Fibroblast of skin of abdomen (primary cell): ENCODE measurements around the gene LAMC3. TPM values are rescaled to one million over a fixed set of nuclear protein-coding genes. Genes with fewer than 3 reads are reported as not detected.

Experiments used
- DNase-seq: peaks from one replicate; pipeline ENCODE4 v3.0.0-alpha.2; 2013
- polyA plus RNA-seq, 2 experiments: library from polyadenylated mRNA; unstranded; fragments of 120-200 nt; gene quantifications; one replicate each; pipeline ENCODE4 v1.2.1, GENCODE V29; 2013; ENCODE audit not compliant: insufficient read length in 2 of 2

Gene LAMC3
- 0.46 TPM for polyA plus RNA-seq (2013, experiment 1 of 2; ENCODE audit: insufficient read length)
- polyA plus RNA-seq (2013, experiment 2 of 2; ENCODE audit: insufficient read length), result 0.83 TPM

DNA sequence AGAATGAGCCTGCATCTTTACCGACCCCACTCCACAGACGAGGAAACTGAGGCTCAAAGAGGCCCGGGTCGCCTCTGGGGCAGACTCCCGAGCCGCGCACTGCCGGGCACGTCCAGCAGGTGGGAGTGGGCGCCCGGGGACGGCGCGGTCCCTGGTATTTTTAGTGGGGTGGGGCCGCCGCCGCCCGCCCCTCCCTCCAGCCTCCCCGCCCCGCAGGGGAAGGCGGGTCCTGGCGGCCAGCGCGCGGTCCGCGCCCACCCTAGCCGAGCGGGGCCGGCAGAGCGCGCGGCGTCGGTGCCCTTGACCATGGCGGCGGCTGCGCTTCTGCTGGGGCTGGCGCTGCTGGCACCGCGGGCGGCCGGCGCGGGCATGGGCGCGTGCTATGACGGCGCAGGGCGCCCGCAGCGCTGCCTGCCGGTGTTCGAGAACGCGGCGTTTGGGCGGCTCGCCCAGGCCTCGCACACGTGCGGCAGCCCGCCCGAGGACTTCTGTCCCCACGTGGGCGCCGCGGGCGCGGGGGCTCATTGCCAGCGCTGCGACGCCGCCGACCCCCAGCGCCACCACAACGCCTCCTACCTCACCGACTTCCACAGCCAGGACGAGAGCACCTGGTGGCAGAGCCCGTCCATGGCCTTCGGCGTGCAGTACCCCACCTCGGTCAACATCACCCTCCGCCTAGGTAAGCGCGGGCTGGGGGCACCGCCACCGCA lies at the start of gene LAMC3:
Gene LAMC3 (plus strand): TSS at position 266 of the 710 bp plus-strand sequence. CDS start 41 bp downstream, at position 307.
- no peak for DNase-seq

GRCh38 chr9:130959809-130960334 lies 49.1 kb upstream of the LAMC3 start:
- DNase-seq, result no peak

DNA sequence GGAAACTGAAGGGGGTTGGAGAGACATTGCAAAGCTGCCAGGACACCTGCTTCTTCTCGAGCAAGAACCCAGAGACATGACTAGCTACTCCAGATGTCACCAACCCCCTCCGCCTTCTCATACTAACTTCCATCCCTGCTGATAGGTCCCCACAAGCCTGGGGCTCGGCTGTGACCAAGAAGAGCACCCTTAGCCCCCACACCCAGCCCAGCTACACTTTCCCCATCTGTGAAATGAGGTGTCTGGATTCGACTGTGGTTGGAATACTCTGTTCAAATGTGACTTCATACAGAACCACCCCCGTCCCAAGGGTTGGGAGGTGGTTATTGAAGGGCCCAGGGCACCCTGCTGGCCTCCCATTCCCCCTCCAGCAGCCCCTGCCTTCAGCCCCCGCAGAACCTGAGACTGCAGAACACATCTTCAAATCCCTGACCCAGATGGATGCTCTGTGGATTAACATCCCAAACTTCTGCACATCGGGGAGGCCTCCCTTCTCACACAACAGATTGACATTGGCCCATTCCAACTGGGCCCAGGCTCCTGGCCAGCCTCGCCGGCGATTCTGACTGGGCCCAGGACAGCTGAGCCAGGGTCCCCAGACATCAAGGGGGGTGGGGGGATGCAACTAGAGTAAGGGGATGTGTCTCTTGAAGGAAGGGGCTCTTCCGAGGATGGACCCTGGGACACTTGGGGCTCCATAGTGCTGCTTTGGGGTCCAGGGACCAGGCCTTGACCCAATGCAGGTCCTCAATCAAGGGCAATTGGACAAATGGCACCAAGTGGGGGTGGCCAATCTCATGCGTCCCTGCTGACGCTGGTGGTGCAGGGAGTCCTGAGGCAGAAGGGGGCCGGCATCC lies 48.2 kb upstream of the LAMC3 start:
- no peak for DNase-seq

GRCh38 chr9:130961511-130962300 lies 47.3 kb upstream of the LAMC3 start:
- DNase-seq, result no peak

GRCh38 chr9:130962418-130963316 lies 46.3 kb upstream of the LAMC3 start:
- DNase-seq, result peak; percentile 97

- no peak for DNase-seq
These were observed 45.6 kb upstream of the LAMC3 start for GRCh38 chr9:130963337-130963908.

DNA sequence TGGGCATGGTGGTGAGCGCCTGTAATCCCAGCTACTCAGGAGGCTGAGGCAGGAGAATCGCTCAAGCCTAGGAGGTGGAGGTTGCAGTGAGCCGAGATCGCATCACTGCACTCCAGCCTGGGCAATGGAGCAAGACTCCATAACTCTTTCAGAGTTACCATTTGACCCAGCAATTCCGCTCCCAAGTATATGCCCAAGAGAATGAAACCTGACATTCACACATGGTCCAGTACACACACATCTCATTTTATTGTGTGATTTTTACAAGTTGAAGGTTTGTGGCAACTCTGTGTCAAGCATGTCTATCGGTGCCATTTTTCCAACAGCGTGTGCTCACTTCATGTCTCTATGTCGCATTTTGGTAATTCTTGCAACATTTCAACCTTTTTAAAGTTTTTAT lies 45.1 kb upstream of the LAMC3 start:
- DNase-seq, result no peak

- DNase-seq, result no peak
These were observed 43.3 kb upstream of the LAMC3 start for GRCh38 chr9:130965680-130966079.

DNA sequence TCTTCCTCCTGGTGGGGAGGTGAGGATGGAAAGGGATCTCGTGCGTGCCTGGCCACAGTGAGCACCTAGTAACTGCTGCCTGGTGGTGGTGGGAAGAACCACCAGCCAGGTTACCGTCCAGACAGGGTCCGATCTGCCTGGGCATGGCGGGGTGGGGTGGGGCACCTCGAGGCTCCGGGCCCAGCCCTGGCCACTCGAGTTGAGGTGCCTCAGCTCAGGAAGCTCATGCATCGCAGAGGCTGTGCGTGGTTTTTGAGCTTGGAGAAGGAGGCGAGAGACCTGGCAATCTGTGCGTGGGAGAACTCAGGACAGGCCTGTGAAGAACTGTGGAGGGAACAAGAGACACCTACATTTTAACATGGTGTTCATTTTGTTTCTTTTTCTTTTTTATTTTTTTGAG lies 38.9 kb upstream of the LAMC3 start:
- DNase-seq, result no peak

GRCh38 chr9:130970855-130971254 lies 38.1 kb upstream of the LAMC3 start:
- no peak for DNase-seq

GRCh38 chr9:130971294-130971849 lies 37.6 kb upstream of the LAMC3 start:
- DNase-seq, result no peak

DNA sequence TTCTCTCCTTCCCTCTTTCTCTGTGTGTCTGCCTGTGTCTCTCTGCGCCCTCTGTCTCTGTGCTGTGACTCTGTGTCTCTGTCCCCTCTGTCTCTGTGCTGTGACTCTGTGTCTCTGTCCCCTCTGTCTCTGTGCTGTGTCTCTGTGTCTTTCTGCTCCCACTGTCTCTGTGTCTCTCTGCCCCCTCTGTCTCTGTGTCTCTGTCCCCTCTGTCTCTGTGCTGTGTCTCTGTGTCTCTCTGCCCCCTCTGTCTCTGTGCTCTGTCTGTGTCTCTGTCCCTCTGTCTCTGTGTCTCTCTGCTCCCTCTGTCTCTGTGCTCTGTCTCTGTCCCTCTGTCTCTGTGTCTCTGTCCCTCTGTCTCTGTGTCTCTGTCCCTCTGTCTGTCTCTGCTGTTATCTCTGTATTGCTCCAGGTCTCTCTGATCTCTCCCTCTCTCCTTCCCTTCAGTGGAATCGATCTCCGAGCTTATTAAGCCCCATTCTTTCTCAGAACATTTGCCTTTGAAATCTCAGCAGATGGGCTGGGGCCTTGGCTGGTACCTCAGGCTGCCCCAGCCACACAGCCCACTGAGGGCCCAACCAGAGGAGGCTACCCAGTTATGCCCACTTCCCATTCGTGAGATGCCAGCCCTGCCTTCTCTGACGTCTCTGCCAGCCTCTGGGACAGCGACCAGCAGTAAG lies 36.6 kb upstream of the LAMC3 start:
- no peak for DNase-seq

GRCh38 chr9:130972957-130973685 lies 35.9 kb upstream of the LAMC3 start:
- DNase-seq, result no peak

- DNase-seq, result no peak
These were observed 35.2 kb upstream of the LAMC3 start for GRCh38 chr9:130973686-130974281.

DNA sequence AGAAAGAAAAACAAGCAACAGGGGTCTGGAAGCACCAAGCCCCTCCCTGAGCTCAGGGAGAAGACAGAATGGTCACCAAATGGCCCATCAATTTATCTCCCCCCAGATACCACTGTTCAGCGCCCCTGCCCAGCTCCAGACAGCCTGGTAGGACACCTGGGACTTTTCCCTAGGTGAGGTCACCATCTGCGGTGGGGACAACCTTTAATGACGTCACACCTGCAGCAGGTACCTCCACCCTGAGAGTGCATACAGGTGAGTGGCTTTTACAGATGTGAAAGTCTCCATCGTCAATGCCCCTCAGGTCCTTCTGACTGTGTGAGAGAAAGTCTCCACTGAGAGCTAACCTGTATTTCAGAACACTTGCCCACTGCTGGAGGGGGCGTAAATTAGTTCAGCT lies 34.3 kb upstream of the LAMC3 start:
- no peak for DNase-seq

- DNase-seq, result no peak
These were observed 33.8 kb upstream of the LAMC3 start for GRCh38 chr9:130975156-130975555.

GRCh38 chr9:130975932-130976841 lies 32.8 kb upstream of the LAMC3 start:
- no peak for DNase-seq

GRCh38 chr9:130977811-130978221 lies 31.2 kb upstream of the LAMC3 start:
- no peak for DNase-seq
